DND-41 (cell line): Measurements from ENCODE around the gene TRIM63.

Experiments used
- EZH2 ChIP-seq: IDR thresholded peaks from 3 replicates; pipeline ENCODE4 v1.6.1; 2012; ENCODE audit warnings: borderline replicate concordance, low read depth, mild to moderate bottlenecking, moderate library complexity, low read length, inconsistent platforms; ENCODE audit not compliant: severe bottlenecking
- TF ChIP-seq, protein P1 (sequence below): IDR thresholded peaks from 2 replicates; pipeline ENCODE4 v1.5.1; 2012; ENCODE audit warnings: borderline replicate concordance, low read length, moderate library complexity, mild to moderate bottlenecking; ENCODE audit not compliant: poor library complexity, severe bottlenecking; ENCODE audit errors: extremely low read depth

- TF ChIP-seq, protein P1, sequence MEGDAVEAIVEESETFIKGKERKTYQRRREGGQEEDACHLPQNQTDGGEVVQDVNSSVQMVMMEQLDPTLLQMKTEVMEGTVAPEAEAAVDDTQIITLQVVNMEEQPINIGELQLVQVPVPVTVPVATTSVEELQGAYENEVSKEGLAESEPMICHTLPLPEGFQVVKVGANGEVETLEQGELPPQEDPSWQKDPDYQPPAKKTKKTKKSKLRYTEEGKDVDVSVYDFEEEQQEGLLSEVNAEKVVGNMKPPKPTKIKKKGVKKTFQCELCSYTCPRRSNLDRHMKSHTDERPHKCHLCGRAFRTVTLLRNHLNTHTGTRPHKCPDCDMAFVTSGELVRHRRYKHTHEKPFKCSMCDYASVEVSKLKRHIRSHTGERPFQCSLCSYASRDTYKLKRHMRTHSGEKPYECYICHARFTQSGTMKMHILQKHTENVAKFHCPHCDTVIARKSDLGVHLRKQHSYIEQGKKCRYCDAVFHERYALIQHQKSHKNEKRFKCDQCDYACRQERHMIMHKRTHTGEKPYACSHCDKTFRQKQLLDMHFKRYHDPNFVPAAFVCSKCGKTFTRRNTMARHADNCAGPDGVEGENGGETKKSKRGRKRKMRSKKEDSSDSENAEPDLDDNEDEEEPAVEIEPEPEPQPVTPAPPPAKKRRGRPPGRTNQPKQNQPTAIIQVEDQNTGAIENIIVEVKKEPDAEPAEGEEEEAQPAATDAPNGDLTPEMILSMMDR, result no peak
- TF ChIP-seq EZH2, result no peak
Measured at GRCh38 chr1:26020330-26020768, 47.1 kb downstream of the TRIM63 start.
